ENCODE data around the gene SPATA13. TPM values are rescaled to one million over a fixed set of nuclear protein-coding genes. Genes with fewer than 3 reads are reported as not detected.

SPATA13 gene
- total RNA-seq, 1 experiment from 2014 or later, result 14.1 TPM

DNA sequence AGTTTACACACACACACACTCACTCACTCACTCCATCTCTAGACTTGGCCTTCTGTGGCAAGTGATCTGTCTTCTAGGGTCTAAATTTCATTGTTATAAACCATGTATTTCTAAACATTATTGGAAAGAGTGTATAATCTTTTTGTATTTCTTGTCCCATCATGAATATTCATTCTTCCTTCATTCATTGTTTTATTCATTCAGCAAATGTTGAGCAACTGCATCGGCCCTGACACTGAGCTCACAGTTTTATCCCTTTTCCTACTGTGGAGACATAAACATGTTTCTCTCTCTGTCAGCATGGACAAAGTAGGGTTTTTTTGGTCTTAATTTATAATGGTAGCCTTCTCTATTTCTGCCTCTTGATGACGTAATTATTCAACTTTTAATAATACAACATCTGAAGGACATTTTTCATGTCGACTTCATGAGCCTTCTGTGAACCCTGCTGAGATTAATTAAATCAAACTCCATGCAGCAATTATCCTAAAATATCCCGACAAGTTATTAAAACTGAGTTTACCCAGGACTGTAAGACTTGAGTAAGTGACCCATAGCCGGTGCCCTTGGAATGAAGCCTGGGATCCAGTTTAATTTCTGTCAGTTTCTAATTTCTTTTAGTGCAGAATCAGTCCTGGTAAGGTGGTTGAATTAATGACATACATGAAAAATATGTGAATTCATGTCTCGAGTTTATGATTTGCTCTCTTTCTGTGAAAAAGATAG, 7.3 kb downstream of the SPATA13 start:
- H4K8ac ChIP-seq (replicated peaks; ENCODE audit: insufficient read length, low read depth, low read length), result no peak overlapping the region
- H3K36me3 Mint-ChIP-seq (ENCODE audit: insufficient read depth in 1 of 3, low read depth in 3 of 3), result peaks cover 13 to 20% (median 19%) of the 10 kb centered on the region in 3 experiments; a peak in 6 of 7 replicates
- no peak overlapping the region for H3K4me3 Mint-ChIP-seq
- H3K4me1 ChIP-seq (ENCODE audit: insufficient read depth, low read length), result 0 out of 2 replicates have a peak, but pooled peaks cover 3% of the 10 kb centered on the region
- peaks cover 26 to 29% of the 10 kb centered on the region in 2 experiments for H3K4me1 Mint-ChIP-seq
- H2BK15ac ChIP-seq (ENCODE audit: low read depth, low read length), result no peak overlapping the region
- H3K27me3 ChIP-seq (ENCODE audit: insufficient read depth, low read length), result no peaks in the 10 kb centered on the region
- H3K23ac ChIP-seq (ENCODE audit: insufficient read length, low read depth, low read length), result no peak overlapping the region
- H3K79me1 ChIP-seq (ENCODE audit: insufficient read depth, low read depth, low read length, poor library complexity, severe bottlenecking), result peaks cover 7% of the 10 kb centered on the region
- H3K27ac Mint-ChIP-seq, result 0 out of 7 replicates have a peak overlapping the region, but pooled peaks of 1 of the 3 experiments have one; percentile 76
- H3K18ac ChIP-seq (ENCODE audit: insufficient read length, low read depth, low read length), result no peak overlapping the region
- no peak for DNase-seq
- no peak overlapping the region for H2BK120ac ChIP-seq (ENCODE audit: low read depth, low read length, poor library complexity, severe bottlenecking)
- H4K5ac ChIP-seq (ENCODE audit: insufficient read length, low read depth, low read length), result no peak overlapping the region
- H2BK5ac ChIP-seq (ENCODE audit: insufficient read length, low read length), result no peak overlapping the region
- TF ChIP-seq, protein P1, sequence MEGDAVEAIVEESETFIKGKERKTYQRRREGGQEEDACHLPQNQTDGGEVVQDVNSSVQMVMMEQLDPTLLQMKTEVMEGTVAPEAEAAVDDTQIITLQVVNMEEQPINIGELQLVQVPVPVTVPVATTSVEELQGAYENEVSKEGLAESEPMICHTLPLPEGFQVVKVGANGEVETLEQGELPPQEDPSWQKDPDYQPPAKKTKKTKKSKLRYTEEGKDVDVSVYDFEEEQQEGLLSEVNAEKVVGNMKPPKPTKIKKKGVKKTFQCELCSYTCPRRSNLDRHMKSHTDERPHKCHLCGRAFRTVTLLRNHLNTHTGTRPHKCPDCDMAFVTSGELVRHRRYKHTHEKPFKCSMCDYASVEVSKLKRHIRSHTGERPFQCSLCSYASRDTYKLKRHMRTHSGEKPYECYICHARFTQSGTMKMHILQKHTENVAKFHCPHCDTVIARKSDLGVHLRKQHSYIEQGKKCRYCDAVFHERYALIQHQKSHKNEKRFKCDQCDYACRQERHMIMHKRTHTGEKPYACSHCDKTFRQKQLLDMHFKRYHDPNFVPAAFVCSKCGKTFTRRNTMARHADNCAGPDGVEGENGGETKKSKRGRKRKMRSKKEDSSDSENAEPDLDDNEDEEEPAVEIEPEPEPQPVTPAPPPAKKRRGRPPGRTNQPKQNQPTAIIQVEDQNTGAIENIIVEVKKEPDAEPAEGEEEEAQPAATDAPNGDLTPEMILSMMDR (conservative IDR thresholded peaks at IDR 0.05), result no peak
- H3K79me2 ChIP-seq (ENCODE audit: insufficient read depth, low read length), result peaks cover 17% of the 10 kb centered on the region; the same call in 1 of the 2 replicates
- no peaks in the 10 kb centered on the region for H3K23me2 ChIP-seq (ENCODE audit: insufficient read length, low read depth, low read length, poor library complexity, severe bottlenecking)
- no CpG with 5 or more reads among the region's 6 CpGs for WGBS (ENCODE audit: extremely low coverage, insufficient read length, low lambda C conversion rate)
- H3K9me3 ChIP-seq (ENCODE audit: control insufficient read depth, low read depth, low read length), result no peaks in the 10 kb centered on the region
- no peaks in the 10 kb centered on the region for H4K20me1 ChIP-seq (ENCODE audit: control insufficient read depth, insufficient read depth, insufficient read length)
- H2AK5ac ChIP-seq (ENCODE audit: insufficient read length, low read length), result no peak overlapping the region
- no peak overlapping the region for H3K4me2 ChIP-seq (ENCODE audit: insufficient read depth, insufficient read length, low read length)
- H2BK20ac ChIP-seq (ENCODE audit: low read depth, low read length, poor library complexity, severe bottlenecking), result no peak overlapping the region
- H3K4ac ChIP-seq (ENCODE audit: low read depth, low read length), result no peak overlapping the region
- no peak overlapping the region for H2BK12ac ChIP-seq (ENCODE audit: insufficient read length, low read depth, low read length)
- no peaks in the 10 kb centered on the region for H3K27me3 Mint-ChIP-seq (ENCODE audit: low read depth)
- H4K91ac ChIP-seq (ENCODE audit: insufficient read length, low read depth, low read length), result no peak overlapping the region
- H3T11ph ChIP-seq (ENCODE audit: low read length), result no peak overlapping the region
- no peak overlapping the region for H3K9ac ChIP-seq (ENCODE audit: extremely low read depth, insufficient read length, low read length)
- H3K14ac ChIP-seq (ENCODE audit: insufficient read depth, low read length), result no peak overlapping the region
- no peaks in the 10 kb centered on the region for H3K9me3 Mint-ChIP-seq
- H3K56ac ChIP-seq (ENCODE audit: insufficient read length, low read depth, low read length), result no peak overlapping the region
- H3K27ac ChIP-seq (ENCODE audit: insufficient read length, low read depth, low read length), result no peak overlapping the region
- no peak overlapping the region for H2AFZ ChIP-seq (ENCODE audit: low read length)

Data from H9 (cell line).